Spleen (tissue), 11 donors: ENCODE results near the gene CPNE7. TPM values are rescaled to one million over a fixed set of nuclear protein-coding genes. Genes with fewer than 3 reads are reported as not detected.

Experiments used
- DNase-seq: peaks from one replicate; pipeline ENCODE4 v3.0.0-alpha.2; 2020
- H3K27ac ChIP-seq, 8 donors: fragments of 200-600 bp; sonication (generic) in 7 of 8; 1 replicate in 4 of 8; 2 replicates in 4 of 8; pipeline versions ENCODE4 v1.5.0 to v1.8.0; 2016 to 2021; ENCODE audit warnings: inconsistent platforms in 4 of 8, mild to moderate bottlenecking in 4 of 8, moderate library complexity in 1 of 8
- H3K27me3 ChIP-seq, 7 donors: fragments of 200-600 bp; sonication (generic) in 6 of 7; replicated peaks in 1 of 7; 1 replicate in 4 of 7; 2 replicates in 3 of 7; pipeline versions ENCODE4 v1.5.0 to v1.8.0; 2016 to 2021; ENCODE audit warnings: inconsistent platforms in 3 of 7, mild to moderate bottlenecking in 1 of 7
- H3K36me3 ChIP-seq, 6 donors: fragments of 200-600 bp; sonication (generic) in 5 of 6; 1 replicate in 4 of 6; 2 replicates in 2 of 6; pipeline versions ENCODE4 v1.5.0 to v1.8.0; 2016 to 2021; ENCODE audit warnings: inconsistent platforms in 2 of 6
- H3K4me1 ChIP-seq, 6 donors: fragments of 200-600 bp; sonication (generic) in 5 of 6; 1 replicate in 3 of 6; 2 replicates in 3 of 6; pipeline versions ENCODE4 v1.5.0 to v1.8.0; 2016 to 2021; ENCODE audit warnings: inconsistent platforms in 3 of 6
- H3K4me3 ChIP-seq, 8 donors: fragments of 200-600 bp; sonication (generic) in 7 of 8; 1 replicate in 4 of 8; 2 replicates in 4 of 8; pipeline versions ENCODE4 v1.5.0 to v1.8.0; 2016 to 2021; ENCODE audit warnings: inconsistent platforms in 4 of 8, mild to moderate bottlenecking in 4 of 8, moderate library complexity in 2 of 8
- H3K9me3 ChIP-seq, 8 donors: fragments of 200-600 bp; sonication (generic) in 7 of 8; 1 replicate in 4 of 8; 2 replicates in 4 of 8; pipeline versions ENCODE4 v1.5.0 to v1.8.0; 2016 to 2021; ENCODE audit warnings: inconsistent platforms in 4 of 8
- CTCF ChIP-seq, 11 experiments: fragments of 200-600 bp in 7 of 11; fragments of 450-650 bp in 4 of 11; sonication (generic) in 4 of 11; IDR thresholded peaks in 8 of 11; conservative IDR thresholded peaks in 3 of 11; 1 replicate in 7 of 11; 2 replicates in 4 of 11; pipeline versions ENCODE4 v1.4.0 to v1.8.0; 2016 to 2021; ENCODE audit warnings: antibody characterized with exemption in 11 of 11, inconsistent platforms in 4 of 11, mild to moderate bottlenecking in 1 of 11
- POLR2A ChIP-seq, 3 donors: fragments of 450-650 bp; IDR thresholded peaks; one replicate each; pipeline ENCODE4 v1.5.1; 2017; ENCODE audit warnings: antibody characterized with exemption in 3 of 3, mild to moderate bottlenecking in 1 of 3
- POLR2AphosphoS5 ChIP-seq, 3 donors: sonication (generic); formaldehyde crosslinking; IDR thresholded peaks; one replicate each; pipeline ENCODE4 v1.5.1; 2017; ENCODE audit warnings: antibody characterized with exemption in 3 of 3
- WGBS, 5 donors: extraction: QIAGEN DNeasy Blood & Tissue Kit in 3 of 5; methylation state at CpG; one replicate each; pipeline versions ENCODE4 v1.1.5 to v1.1.7; 2013 to 2018; 5-methylcytosine and 5-hydroxymethylcytosine counted together
- intact Hi-C: fragments of 100-400 bp; cut with DNase I; formaldehyde crosslinking; loops from one replicate; pipeline ENCODE4 v1.15.0; 2023; ENCODE audit warnings: low total_unique reads
- polyA plus RNA-seq, 3 donors: library from polyadenylated mRNA; stranded (reverse); fragments of 200-250 nt; gene quantifications; one replicate each; pipeline ENCODE4 v1.2.1, GENCODE V29; 2013
- total RNA-seq, 7 donors: library from RNA; depleted of rRNA in 3 of 7; stranded (reverse); fragments of >200 nt in 3 of 7; fragmentation: NEBNext Ultra II Directional in 4 of 7; extraction: Animal tissue kit (Norgen Biotek cat#: 25700) in 4 of 7; gene quantifications; one replicate each; pipeline versions ENCODE4 v1.1.0 to v1.2.1, GENCODE V29; 2016 to 2021
- donor health status: healthy with polysubstance abuse.
- donor health status: DM: no; HTN: no; CAD: no; lungs with moderate emphysema.
- donor health status: DM: no; HTN: no; CAD: no.
- donor health status: Bipolar disorder and iron deficiency.
- donor health status: healthy.
- donor health status: DM: no; HTN: no; CAD: no.
- donor health status: DM: yes; HTN: yes; CAD: no.

CPNE7 gene
- total and polyA plus RNA-seq, 10 donors: 0.37 to 4.3 (median 1.5) TPM; not detected in 1

GRCh38 chr16:89612415-89613166 lies 37.0 kb downstream of the CPNE7 start:
- H3K36me3 ChIP-seq: no peaks in the 10 kb centered on the region
- peaks cover 0 to 12% (median 0%) of the 10 kb centered on the region in 7 donors for H3K27me3 ChIP-seq
- intact Hi-C loops: no loop called here
- DNase-seq: no peak
- no peak for TF ChIP-seq CTCF (IDR thresholded peaks at IDR 0.05 in 8 of 11, conservative IDR thresholded peaks at IDR 0.05 in 3 of 11)
- no peak for TF ChIP-seq POLR2A (IDR thresholded peaks at IDR 0.05)
- TF ChIP-seq POLR2AphosphoS5 (IDR thresholded peaks at IDR 0.05): no peak
- H3K9me3 ChIP-seq: peaks cover 0 to 4% (median 0%) of the 10 kb centered on the region in 8 donors
- WGBS, 5 donors: 81 to 91% (median 89%) methylated on average over 20 of the region's 20 CpGs
- no peak overlapping the region for H3K4me3 ChIP-seq
- no peak overlapping the region for H3K27ac ChIP-seq
- H3K4me1 ChIP-seq: peaks cover 0 to 29% (median 13%) of the 10 kb centered on the region in 6 donors

GRCh38 chr16:89613231-89613953 lies 37.8 kb downstream of the CPNE7 start, which contains the start of gene DPEP1:
TSS of gene DPEP1 (plus strand) at chr16:89613642. CDS start at chr16:89630411, 16,769 bp downstream.
- no peak for DNase-seq
- intact Hi-C loops: no loop called here

GRCh38 chr16:89613954-89614459 lies 38.4 kb downstream of the CPNE7 start:
- Histone ChIP-seq H3K36me3 (no peaks in the 10 kb centered on the region), H3K27me3 (peaks cover 0 to 12% (median 0%) of the 10 kb centered on the region in 7 donors), H3K27ac (no peak overlapping the region), H3K9me3 (peaks cover 0 to 4% (median 0%) of the 10 kb centered on the region in 8 donors), H3K4me3 (no peak overlapping the region), H3K4me1 (peaks cover 0 to 29% (median 13%) of the 10 kb centered on the region in 6 donors)
- WGBS, 5 donors: 78 to 95% (median 90%) methylated on average over 19 to 22 of the region's 22 CpGs
- no peak for DNase-seq
- intact Hi-C loops: no loop called here
- TF ChIP-seq POLR2A (IDR thresholded peaks at IDR 0.05) (no peak), POLR2AphosphoS5 (IDR thresholded peaks at IDR 0.05) (no peak), CTCF (IDR thresholded peaks at IDR 0.05 in 8 of 11, conservative IDR thresholded peaks at IDR 0.05 in 3 of 11) (no peak)

More at GRCh38 chr16:89613231-89613953, 37.8 kb downstream of the CPNE7 start, which contains the start of gene DPEP1:
- no peak within 1 kb of the TSS for H3K4me3 ChIP-seq
- TF ChIP-seq POLR2A (IDR thresholded peaks at IDR 0.05): no peak
- TF ChIP-seq POLR2AphosphoS5 (IDR thresholded peaks at IDR 0.05): peak in 1 of 3 donors; percentile 47
- no peak for TF ChIP-seq CTCF (IDR thresholded peaks at IDR 0.05 in 8 of 11, conservative IDR thresholded peaks at IDR 0.05 in 3 of 11)
- peaks cover 0 to 12% (median 0%) of the 10 kb centered on the region in 7 donors for H3K27me3 ChIP-seq
- H3K36me3 ChIP-seq: no peaks in the 10 kb centered on the region
- H3K9me3 ChIP-seq: peaks cover 0 to 4% (median 0%) of the 10 kb centered on the region in 8 donors
- WGBS, 5 donors: 43 to 63% (median 56%) methylated on average over 13 to 19 of the region's 19 CpGs
- peaks cover 0 to 29% (median 13%) of the 10 kb centered on the region in 6 donors for H3K4me1 ChIP-seq
- H3K27ac ChIP-seq: no peak within 1 kb of the TSS
